Measurements from ENCODE around the gene HHIP.
"Not testable (repeated sequence)": the region's sequence is repeated elsewhere in the genome, so short reads cannot be mapped to it uniquely, and the experiment has no call there.

Gene HHIP

GRCh38 chr4:144768809-144769208 is 122.9 kb downstream of the HHIP start:
- not testable (repeated sequence) for DNase-seq

GRCh38 chr4:144778364-144778763 is 132.4 kb downstream of the HHIP start:
- no peak for DNase-seq

- no peak for DNase-seq
Measured at GRCh38 chr4:144782345-144782744, 136.4 kb downstream of the HHIP start.

GRCh38 chr4:144785961-144786360 is 140.0 kb downstream of the HHIP start:
- no peak for DNase-seq

GRCh38 chr4:144787365-144788258 is 141.7 kb downstream of the HHIP start:
- peak in 1 of 2 donors; percentile 34 for DNase-seq

GRCh38 chr4:144788469-144788868 is 142.5 kb downstream of the HHIP start:
- DNase-seq, result no peak

GRCh38 chr4:144791933-144792332 is 146.0 kb downstream of the HHIP start:
- not testable (repeated sequence) for DNase-seq
